HG03175 (cell line): ENCODE measurements around the gene CEP72.
"Not testable (repeated sequence)": the region's sequence is repeated elsewhere in the genome, so short reads cannot be mapped to it uniquely, and the experiment has no call there.

Experiments
- ATAC-seq: cut with Tn5 transposase; IDR thresholded peaks from one replicate; pipeline ENCODE4 v1.9.1; 2021; ENCODE audit warnings: mild to moderate bottlenecking, moderate library complexity; ENCODE audit not compliant: unreplicated experiment

CEP72 gene

GRCh38 chr5:610744-611730, 1.1 kb upstream of the CEP72 start:
- no peak for ATAC-seq

GRCh38 chr5:612498-613424, 621 bp downstream of the CEP72 start:
- peak; percentile 25 for ATAC-seq

GRCh38 chr5:616484-617039, 4.4 kb downstream of the CEP72 start:
- ATAC-seq = no peak

GRCh38 chr5:617896-618295, 5.8 kb downstream of the CEP72 start:
- no peak for ATAC-seq

- no peak for ATAC-seq
These were observed 6.3 kb downstream of the CEP72 start for GRCh38 chr5:618450-618849.

- no peak for ATAC-seq
These were observed 7.3 kb downstream of the CEP72 start for GRCh38 chr5:619444-619843.

- ATAC-seq = no peak
These were observed 8.0 kb downstream of the CEP72 start for GRCh38 chr5:620152-620551.

GRCh38 chr5:620586-621180, 8.5 kb downstream of the CEP72 start:
- no peak for ATAC-seq

- ATAC-seq = no peak
These were observed 9.2 kb downstream of the CEP72 start for GRCh38 chr5:621341-621761.

- ATAC-seq = no peak
These were observed 10.2 kb downstream of the CEP72 start for GRCh38 chr5:622359-622758.

- ATAC-seq = no peak
These were observed 10.9 kb downstream of the CEP72 start for GRCh38 chr5:622946-623522.

- ATAC-seq = no peak
These were observed 11.4 kb downstream of the CEP72 start for GRCh38 chr5:623531-623930.

- no peak for ATAC-seq
These were observed 12.2 kb downstream of the CEP72 start for GRCh38 chr5:624118-624950.

- no peak for ATAC-seq
These were observed 12.8 kb downstream of the CEP72 start for GRCh38 chr5:624951-625230.

- ATAC-seq = no peak
These were observed 13.4 kb downstream of the CEP72 start for GRCh38 chr5:625516-625915.

- no peak for ATAC-seq
These were observed 14.7 kb downstream of the CEP72 start for GRCh38 chr5:626850-627249.

- ATAC-seq = no peak
These were observed 15.7 kb downstream of the CEP72 start for GRCh38 chr5:627840-628239.

GRCh38 chr5:628351-629205, 16.4 kb downstream of the CEP72 start:
- ATAC-seq = not testable (repeated sequence)

GRCh38 chr5:633501-633955, 21.4 kb downstream of the CEP72 start:
- ATAC-seq = no peak
